ENCODE measurements around the gene EXTL1.

- TF ChIP-seq, protein P1, sequence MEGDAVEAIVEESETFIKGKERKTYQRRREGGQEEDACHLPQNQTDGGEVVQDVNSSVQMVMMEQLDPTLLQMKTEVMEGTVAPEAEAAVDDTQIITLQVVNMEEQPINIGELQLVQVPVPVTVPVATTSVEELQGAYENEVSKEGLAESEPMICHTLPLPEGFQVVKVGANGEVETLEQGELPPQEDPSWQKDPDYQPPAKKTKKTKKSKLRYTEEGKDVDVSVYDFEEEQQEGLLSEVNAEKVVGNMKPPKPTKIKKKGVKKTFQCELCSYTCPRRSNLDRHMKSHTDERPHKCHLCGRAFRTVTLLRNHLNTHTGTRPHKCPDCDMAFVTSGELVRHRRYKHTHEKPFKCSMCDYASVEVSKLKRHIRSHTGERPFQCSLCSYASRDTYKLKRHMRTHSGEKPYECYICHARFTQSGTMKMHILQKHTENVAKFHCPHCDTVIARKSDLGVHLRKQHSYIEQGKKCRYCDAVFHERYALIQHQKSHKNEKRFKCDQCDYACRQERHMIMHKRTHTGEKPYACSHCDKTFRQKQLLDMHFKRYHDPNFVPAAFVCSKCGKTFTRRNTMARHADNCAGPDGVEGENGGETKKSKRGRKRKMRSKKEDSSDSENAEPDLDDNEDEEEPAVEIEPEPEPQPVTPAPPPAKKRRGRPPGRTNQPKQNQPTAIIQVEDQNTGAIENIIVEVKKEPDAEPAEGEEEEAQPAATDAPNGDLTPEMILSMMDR (IDR thresholded peaks at IDR 0.05) = no peak
- TF ChIP-seq EZH2phosphoT487 (IDR thresholded peaks at IDR 0.05) = no peak
These were observed 24.4 kb upstream of the EXTL1 start for GRCh38 chr1:25996966-25997827.
